HUES64 (cell line): ENCODE data around the gene TARS1.

Source experiments
- H3K27ac ChIP-seq: 2 replicates; pipeline ENCODE4 v1.7.0; 2013; ENCODE audit warnings: low read depth, low read length, inconsistent platforms
- H3K27me3 ChIP-seq: 2 replicates; pipeline ENCODE4 v1.6.1; 2013; ENCODE audit warnings: mild to moderate bottlenecking, low read length; ENCODE audit not compliant: insufficient read depth
- H3K36me3 ChIP-seq: 2 replicates; pipeline ENCODE4 v1.6.1; 2013; ENCODE audit warnings: mild to moderate bottlenecking, low read length; ENCODE audit not compliant: insufficient read depth
- H3K4me1 ChIP-seq: 2 replicates; pipeline ENCODE4 v1.6.1; 2013; ENCODE audit warnings: mild to moderate bottlenecking, low read length, moderate library complexity; ENCODE audit not compliant: insufficient read depth
- H3K4me3 ChIP-seq: 2 replicates; pipeline ENCODE4 v1.5.1; 2013; ENCODE audit warnings: mild to moderate bottlenecking, low read length, moderate library complexity
- H3K9ac ChIP-seq: 2 replicates; pipeline ENCODE4 v1.6.1; 2013; ENCODE audit warnings: mild to moderate bottlenecking, low read depth, low read length
- H3K9me3 ChIP-seq: 2 replicates; pipeline ENCODE4 v1.6.1; 2013; ENCODE audit warnings: low read depth, low read length; ENCODE audit not compliant: insufficient read depth
- WGBS: fragments of 150-250, 120-280 bp; methylation state at CpG from one replicate; pipeline ENCODE4 v1.1.7; 2013; ENCODE audit warnings: missing lambda C conversion rate; 5-methylcytosine and 5-hydroxymethylcytosine counted together

TARS1 gene

GRCh38 chr5:33516421-33516820, 75.7 kb downstream of the TARS1 start:
- Histone ChIP-seq H3K4me3 (no peak overlapping the region), H3K27ac (no peak overlapping the region), H3K9me3 (0 out of 2 replicates have a peak, but pooled peaks cover 3% of the 10 kb centered on the region), H3K36me3 (no peaks in the 10 kb centered on the region), H3K4me1 (no peaks in the 10 kb centered on the region), H3K9ac (no peak overlapping the region), H3K27me3 (no peaks in the 10 kb centered on the region)
- WGBS = 89% methylated on average over 1 of the region's 2 CpGs
